ENCODE data around the gene ACAD10.
"Not testable (repeated sequence)": the region's sequence is repeated elsewhere in the genome, so short reads cannot be mapped to it uniquely, and the experiment has no call there.

ACAD10 gene

DNA sequence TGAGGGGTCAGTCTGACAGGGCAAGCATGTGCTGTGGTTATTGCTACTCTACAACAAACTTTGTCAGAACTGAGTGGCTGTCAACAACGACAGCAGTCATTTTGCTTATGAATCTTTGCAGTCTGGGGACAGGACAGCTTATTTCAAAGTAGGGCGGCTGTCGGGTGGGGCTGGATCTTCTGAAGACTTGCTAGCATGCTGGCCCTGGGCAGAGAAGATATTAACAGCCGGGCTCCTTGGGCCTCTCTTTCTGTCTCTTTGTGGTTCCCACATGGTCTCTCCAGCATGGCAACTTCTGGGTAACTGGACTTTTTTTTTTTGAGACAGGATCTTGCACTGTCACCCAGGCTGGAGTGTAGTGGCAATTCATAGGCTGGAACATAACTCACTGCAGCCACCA is 46.9 kb downstream of the ACAD10 start:
- H3K4me3 ChIP-seq (ENCODE audit: low read depth, low read length): no peak overlapping the region
- peaks cover 4% of the 10 kb centered on the region for H3K36me3 ChIP-seq (ENCODE audit: control insufficient read depth, insufficient read depth, low read length)

DNA sequence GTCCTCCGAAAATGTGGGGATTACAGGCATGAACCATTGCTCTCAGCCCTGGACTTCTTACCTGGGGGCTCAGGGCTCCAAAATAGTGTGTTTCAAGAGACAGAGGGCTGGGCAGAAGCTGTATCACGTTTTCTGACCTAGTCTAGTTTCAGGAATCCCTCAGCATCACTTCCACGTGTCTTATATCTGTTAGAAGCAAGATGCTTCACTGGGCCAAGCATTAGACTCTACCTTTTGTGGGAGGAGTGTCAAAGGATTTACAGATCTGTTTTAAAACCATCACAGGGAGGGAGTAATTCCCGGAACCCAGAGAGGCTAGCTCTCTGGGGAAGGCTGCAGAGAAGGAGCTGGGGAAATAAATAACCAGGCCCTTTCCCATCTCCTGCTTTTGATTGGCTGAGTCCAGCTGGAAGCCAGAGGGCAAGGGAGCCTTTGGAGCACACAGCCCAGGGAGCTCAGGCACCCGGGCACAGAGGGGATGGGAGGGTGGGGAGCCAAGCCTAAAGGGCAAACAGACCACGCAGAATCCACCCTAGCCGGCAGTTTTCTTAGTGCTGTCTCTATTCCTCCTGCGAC is 47.6 kb downstream of the ACAD10 start:
- no peaks in the 10 kb centered on the region for H3K36me3 ChIP-seq (ENCODE audit: control insufficient read depth, insufficient read depth, low read length)
- H3K4me3 ChIP-seq (ENCODE audit: low read depth, low read length): no peak overlapping the region
- H3K9ac ChIP-seq (ENCODE audit: low read depth, low read length): no peak overlapping the region
- no peaks in the 10 kb centered on the region for H3K4me1 ChIP-seq (ENCODE audit: control insufficient read depth, insufficient read depth, low read length)
- no peaks in the 10 kb centered on the region for H3K9me3 ChIP-seq (ENCODE audit: control insufficient read depth, insufficient read depth, low read length)
- H3K27me3 ChIP-seq (ENCODE audit: control insufficient read depth, insufficient read depth, low read length): no peaks in the 10 kb centered on the region

More for the DNA sequence above, 46.9 kb downstream of the ACAD10 start:
- Histone ChIP-seq H3K4me1 (ENCODE audit: control insufficient read depth, insufficient read depth, low read length) (no peaks in the 10 kb centered on the region), H3K27me3 (ENCODE audit: control insufficient read depth, insufficient read depth, low read length) (no peaks in the 10 kb centered on the region), H3K9me3 (ENCODE audit: control insufficient read depth, insufficient read depth, low read length) (no peaks in the 10 kb centered on the region), H3K9ac (ENCODE audit: low read depth, low read length) (no peak overlapping the region)

DNA sequence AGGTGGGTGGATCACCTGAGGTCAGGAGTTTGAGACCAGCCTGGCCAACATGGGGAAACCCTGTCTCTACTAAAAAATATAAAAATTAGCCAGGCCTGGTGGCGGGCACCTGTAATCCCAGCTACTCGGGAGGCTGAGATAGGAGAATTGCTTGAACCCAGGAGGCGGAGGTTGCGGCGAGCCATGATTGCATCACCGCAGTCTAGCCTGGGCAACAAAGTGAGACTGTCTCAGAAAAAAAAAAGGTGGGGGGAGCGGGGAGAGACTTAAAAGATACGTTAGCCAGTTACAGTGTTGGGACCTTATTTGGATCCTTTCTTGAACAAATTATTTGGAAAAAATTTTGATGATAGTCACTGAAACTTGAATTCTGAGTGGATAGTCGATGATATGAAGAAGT is 53.7 kb downstream of the ACAD10 start:
- not testable (repeated sequence) for H3K9ac ChIP-seq (ENCODE audit: low read depth, low read length); H3K9me3 ChIP-seq (ENCODE audit: control insufficient read depth, insufficient read depth, low read length); H3K36me3 ChIP-seq (ENCODE audit: control insufficient read depth, insufficient read depth, low read length); H3K4me3 ChIP-seq (ENCODE audit: low read depth, low read length); H3K27me3 ChIP-seq (ENCODE audit: control insufficient read depth, insufficient read depth, low read length); H3K4me1 ChIP-seq (ENCODE audit: control insufficient read depth, insufficient read depth, low read length)

DNA sequence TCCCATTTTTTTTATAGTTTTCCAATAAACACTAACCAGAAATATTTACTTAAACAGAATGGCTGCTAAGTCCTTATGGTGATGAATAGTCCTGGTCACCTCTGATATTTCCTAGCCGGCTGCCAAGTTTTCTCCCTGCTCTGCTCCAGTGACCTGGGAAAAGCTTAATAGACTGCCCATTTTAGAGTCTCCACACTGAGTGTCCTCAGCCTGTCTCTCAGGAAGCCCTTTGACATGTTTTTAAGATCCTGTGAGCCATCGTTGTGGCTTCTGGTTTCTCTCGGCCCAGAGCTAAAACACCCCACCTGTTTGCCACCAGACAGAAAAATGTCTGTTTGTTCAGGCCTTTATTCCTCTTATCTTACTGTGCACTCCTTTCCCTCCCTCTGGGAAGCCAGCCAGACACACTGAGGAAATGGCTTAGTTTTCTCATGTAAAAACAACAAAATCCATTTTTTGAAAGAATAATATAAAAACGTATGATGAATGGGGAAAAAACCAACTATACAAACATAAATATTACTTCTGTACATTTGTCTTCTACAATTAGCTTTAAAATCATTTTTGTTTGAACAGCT is 55.5 kb downstream of the ACAD10 start:
- H3K4me3 ChIP-seq (ENCODE audit: low read depth, low read length): no peak overlapping the region
- no peaks in the 10 kb centered on the region for H3K36me3 ChIP-seq (ENCODE audit: control insufficient read depth, insufficient read depth, low read length)
- no peaks in the 10 kb centered on the region for H3K27me3 ChIP-seq (ENCODE audit: control insufficient read depth, insufficient read depth, low read length)
- no peaks in the 10 kb centered on the region for H3K4me1 ChIP-seq (ENCODE audit: control insufficient read depth, insufficient read depth, low read length)
- H3K9me3 ChIP-seq (ENCODE audit: control insufficient read depth, insufficient read depth, low read length): no peaks in the 10 kb centered on the region
- no peak overlapping the region for H3K9ac ChIP-seq (ENCODE audit: low read depth, low read length)

DNA sequence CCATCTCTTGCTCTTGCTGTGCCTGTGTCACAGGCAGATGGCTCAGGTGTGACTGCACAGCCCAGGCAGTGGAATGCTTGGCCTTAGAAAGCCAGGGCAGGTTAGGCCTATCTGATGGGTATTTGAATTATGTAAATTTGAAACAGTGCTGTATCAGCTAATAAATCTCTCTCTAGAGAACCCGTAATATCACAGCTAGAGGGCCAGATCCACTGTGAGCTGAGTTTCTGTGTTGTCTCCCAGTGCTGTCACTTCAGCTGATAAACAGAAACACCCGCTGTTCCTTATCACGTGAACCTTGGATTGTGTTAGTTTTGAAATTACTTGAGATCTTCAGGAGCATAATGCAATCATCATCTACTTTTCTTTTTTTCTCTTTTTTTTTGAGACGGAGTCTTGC is 59.4 kb downstream of the ACAD10 start:
- H3K27me3 ChIP-seq (ENCODE audit: control insufficient read depth, insufficient read depth, low read length): no peaks in the 10 kb centered on the region
- H3K36me3 ChIP-seq (ENCODE audit: control insufficient read depth, insufficient read depth, low read length): peaks cover 7% of the 10 kb centered on the region
- no peak overlapping the region for H3K9ac ChIP-seq (ENCODE audit: low read depth, low read length)
- no peaks in the 10 kb centered on the region for H3K9me3 ChIP-seq (ENCODE audit: control insufficient read depth, insufficient read depth, low read length)
- no peak overlapping the region for H3K4me3 ChIP-seq (ENCODE audit: low read depth, low read length)
- no peaks in the 10 kb centered on the region for H3K4me1 ChIP-seq (ENCODE audit: control insufficient read depth, insufficient read depth, low read length)

DNA sequence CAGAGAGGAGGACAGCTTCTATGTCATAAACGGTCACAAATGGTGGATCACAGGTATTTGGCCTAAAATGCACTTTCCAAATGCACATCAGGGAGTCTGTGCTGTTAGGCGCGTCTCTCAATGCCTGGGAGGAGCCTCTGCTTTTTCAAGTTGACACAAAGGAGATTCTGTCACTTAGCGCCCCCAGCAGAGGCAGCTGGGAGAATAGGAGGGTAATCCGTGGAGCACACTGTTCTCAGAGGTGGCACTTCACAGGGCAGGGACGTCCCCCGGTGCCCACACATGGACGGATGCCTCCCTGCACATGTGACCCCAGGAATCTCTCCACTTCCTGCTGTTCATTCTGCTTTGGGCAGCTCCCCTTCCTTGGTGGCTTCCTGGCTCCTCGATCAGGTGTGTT is 61.5 kb downstream of the ACAD10 start:
- Histone ChIP-seq H3K4me1 (ENCODE audit: control insufficient read depth, insufficient read depth, low read length) (no peaks in the 10 kb centered on the region), H3K4me3 (ENCODE audit: low read depth, low read length) (no peak overlapping the region), H3K27me3 (ENCODE audit: control insufficient read depth, insufficient read depth, low read length) (no peaks in the 10 kb centered on the region), H3K9ac (ENCODE audit: low read depth, low read length) (no peak overlapping the region), H3K9me3 (ENCODE audit: control insufficient read depth, insufficient read depth, low read length) (no peaks in the 10 kb centered on the region), H3K36me3 (ENCODE audit: control insufficient read depth, insufficient read depth, low read length) (peaks cover 7% of the 10 kb centered on the region)

DNA sequence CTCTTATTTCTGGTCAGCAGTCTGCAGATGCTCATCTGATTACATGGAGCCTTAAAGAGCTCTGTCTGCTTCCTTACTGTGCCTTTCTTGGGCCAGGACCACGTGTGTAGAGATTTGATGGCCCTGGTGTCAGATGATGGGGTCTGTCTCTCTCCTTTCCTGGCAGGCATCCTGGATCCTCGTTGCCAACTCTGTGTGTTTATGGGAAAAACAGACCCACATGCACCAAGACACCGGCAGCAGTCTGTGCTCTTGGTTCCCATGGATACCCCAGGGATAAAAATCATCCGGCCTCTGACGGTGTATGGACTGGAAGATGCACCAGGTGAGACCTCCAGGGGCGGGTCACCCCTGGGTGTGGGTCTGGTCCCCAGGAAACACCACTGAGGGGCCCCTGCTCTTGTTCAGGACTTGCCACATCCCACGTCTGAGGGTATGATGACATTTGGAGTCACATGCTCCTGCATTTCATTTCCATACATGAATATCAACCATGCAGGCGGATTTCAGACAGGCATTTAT is 62.4 kb downstream of the ACAD10 start:
- Histone ChIP-seq H3K4me3 (ENCODE audit: low read depth, low read length) (no peak overlapping the region), H3K36me3 (ENCODE audit: control insufficient read depth, insufficient read depth, low read length) (peaks cover 7% of the 10 kb centered on the region), H3K4me1 (ENCODE audit: control insufficient read depth, insufficient read depth, low read length) (no peaks in the 10 kb centered on the region), H3K9me3 (ENCODE audit: control insufficient read depth, insufficient read depth, low read length) (no peaks in the 10 kb centered on the region), H3K9ac (ENCODE audit: low read depth, low read length) (no peak overlapping the region), H3K27me3 (ENCODE audit: control insufficient read depth, insufficient read depth, low read length) (no peaks in the 10 kb centered on the region)

DNA sequence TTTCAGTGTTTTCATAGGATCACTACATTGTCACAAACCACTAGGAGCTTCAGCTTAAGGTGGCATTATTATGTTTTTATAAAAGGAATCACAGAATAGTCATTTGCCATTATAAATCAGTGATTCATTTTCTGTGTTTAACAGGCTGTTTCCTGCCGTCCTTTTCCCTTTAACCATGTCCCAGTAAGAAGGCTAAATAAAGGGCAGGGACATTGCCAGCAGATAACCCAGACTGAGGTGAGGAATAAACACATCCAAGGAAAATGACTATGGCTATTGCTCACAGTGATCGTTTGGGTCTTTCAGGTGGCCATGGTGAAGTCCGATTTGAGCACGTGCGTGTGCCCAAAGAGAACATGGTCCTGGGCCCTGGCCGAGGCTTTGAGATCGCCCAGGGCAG is 63.0 kb downstream of the ACAD10 start:
- Histone ChIP-seq H3K4me1 (ENCODE audit: control insufficient read depth, insufficient read depth, low read length) (no peaks in the 10 kb centered on the region), H3K9me3 (ENCODE audit: control insufficient read depth, insufficient read depth, low read length) (no peaks in the 10 kb centered on the region), H3K9ac (ENCODE audit: low read depth, low read length) (no peak overlapping the region), H3K4me3 (ENCODE audit: low read depth, low read length) (no peak overlapping the region), H3K36me3 (ENCODE audit: control insufficient read depth, insufficient read depth, low read length) (peaks cover 7% of the 10 kb centered on the region), H3K27me3 (ENCODE audit: control insufficient read depth, insufficient read depth, low read length) (no peaks in the 10 kb centered on the region)

DNA sequence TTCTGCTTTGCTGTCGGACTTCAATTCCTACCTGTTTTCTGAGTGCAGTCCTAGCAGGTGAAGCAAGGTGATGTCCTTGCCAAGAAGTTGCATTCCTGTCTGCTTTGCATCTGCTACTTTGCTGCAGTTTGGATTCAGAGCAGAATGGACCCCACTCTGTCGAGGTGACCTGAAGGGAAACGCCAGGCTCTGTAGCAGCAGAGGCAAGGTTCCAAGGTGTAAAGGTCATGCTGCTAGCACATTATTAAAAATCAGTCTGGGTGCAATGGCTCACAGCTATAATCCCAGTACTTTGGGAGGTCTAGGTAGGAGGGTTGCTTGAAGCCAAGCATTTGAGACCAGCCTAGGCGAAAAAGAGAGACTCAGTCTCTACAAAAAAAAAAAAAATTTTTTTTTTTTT is 63.5 kb downstream of the ACAD10 start:
- H3K27me3 ChIP-seq (ENCODE audit: control insufficient read depth, insufficient read depth, low read length): no peaks in the 10 kb centered on the region
- H3K4me3 ChIP-seq (ENCODE audit: low read depth, low read length): no peak overlapping the region
- H3K36me3 ChIP-seq (ENCODE audit: control insufficient read depth, insufficient read depth, low read length): peaks cover 7% of the 10 kb centered on the region
- no peaks in the 10 kb centered on the region for H3K9me3 ChIP-seq (ENCODE audit: control insufficient read depth, insufficient read depth, low read length)
- no peaks in the 10 kb centered on the region for H3K4me1 ChIP-seq (ENCODE audit: control insufficient read depth, insufficient read depth, low read length)
- H3K9ac ChIP-seq (ENCODE audit: low read depth, low read length): no peak overlapping the region

DNA sequence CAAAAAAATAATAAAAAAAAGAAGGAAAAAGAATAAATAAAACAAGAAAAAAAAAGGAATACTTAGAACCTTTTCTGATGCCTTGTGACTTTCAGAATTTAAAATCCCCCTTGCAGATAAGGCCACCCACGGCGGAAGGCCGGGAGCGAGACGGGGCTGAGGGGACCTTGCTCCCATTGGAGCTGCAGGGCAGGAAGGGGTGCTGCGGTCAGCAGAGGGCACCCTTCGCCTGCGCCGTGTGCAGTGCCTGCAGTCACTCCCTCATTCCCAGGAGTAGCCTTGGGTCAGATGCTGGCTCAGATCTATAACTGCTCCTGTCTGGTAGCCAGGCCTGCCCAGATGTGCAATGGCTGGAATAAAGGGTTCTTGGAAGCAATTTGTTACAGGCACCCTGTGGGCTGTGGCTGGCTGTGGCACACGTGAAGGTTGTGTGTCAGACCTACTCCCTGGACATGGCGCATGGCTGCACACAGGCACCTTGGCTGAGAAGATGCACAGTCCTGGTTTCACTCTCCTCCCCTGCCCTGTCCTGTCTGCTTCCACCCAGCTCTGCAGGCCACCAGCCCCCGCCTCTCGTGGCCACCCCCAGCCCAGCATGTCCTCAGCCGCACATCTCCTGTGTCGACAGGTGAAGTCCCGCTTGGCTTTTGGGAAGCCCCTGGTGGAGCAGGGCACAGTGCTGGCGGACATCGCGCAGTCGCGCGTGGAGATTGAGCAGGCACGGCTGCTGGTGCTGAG is 67.5 kb downstream of the ACAD10 start:
- no peaks in the 10 kb centered on the region for H3K9me3 ChIP-seq (ENCODE audit: control insufficient read depth, insufficient read depth, low read length)
- no peak overlapping the region for H3K9ac ChIP-seq (ENCODE audit: low read depth, low read length)
- H3K27me3 ChIP-seq (ENCODE audit: control insufficient read depth, insufficient read depth, low read length): no peaks in the 10 kb centered on the region
- H3K4me1 ChIP-seq (ENCODE audit: control insufficient read depth, insufficient read depth, low read length): peaks cover 4% of the 10 kb centered on the region
- no peak overlapping the region for H3K4me3 ChIP-seq (ENCODE audit: low read depth, low read length)
- peaks cover 5% of the 10 kb centered on the region for H3K36me3 ChIP-seq (ENCODE audit: control insufficient read depth, insufficient read depth, low read length)

DNA sequence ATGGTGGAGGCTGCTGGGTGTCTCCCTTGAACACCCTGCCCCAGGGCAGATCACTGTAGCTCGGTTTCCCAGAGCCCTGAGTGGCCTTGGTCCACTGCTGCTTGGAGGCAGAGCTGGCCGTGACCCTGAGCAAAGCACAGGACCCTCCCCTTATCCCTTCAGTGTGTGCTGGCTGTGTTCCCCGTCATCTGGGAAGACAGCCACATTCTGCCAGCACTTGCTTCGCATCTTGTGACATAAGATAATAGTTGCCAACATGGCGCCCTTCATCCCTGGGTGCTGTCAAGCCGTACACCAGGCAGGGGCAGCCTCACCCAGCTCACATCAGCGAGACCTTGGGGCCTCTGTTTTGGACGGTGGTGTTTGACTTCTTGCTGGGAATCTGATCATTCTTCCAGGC is 68.8 kb downstream of the ACAD10 start:
- Histone ChIP-seq H3K4me1 (ENCODE audit: control insufficient read depth, insufficient read depth, low read length) (peaks cover 5% of the 10 kb centered on the region), H3K4me3 (ENCODE audit: low read depth, low read length) (no peak overlapping the region), H3K36me3 (ENCODE audit: control insufficient read depth, insufficient read depth, low read length) (peaks cover 2% of the 10 kb centered on the region), H3K9me3 (ENCODE audit: control insufficient read depth, insufficient read depth, low read length) (no peaks in the 10 kb centered on the region), H3K9ac (ENCODE audit: low read depth, low read length) (no peak overlapping the region), H3K27me3 (ENCODE audit: control insufficient read depth, insufficient read depth, low read length) (no peaks in the 10 kb centered on the region)

DNA sequence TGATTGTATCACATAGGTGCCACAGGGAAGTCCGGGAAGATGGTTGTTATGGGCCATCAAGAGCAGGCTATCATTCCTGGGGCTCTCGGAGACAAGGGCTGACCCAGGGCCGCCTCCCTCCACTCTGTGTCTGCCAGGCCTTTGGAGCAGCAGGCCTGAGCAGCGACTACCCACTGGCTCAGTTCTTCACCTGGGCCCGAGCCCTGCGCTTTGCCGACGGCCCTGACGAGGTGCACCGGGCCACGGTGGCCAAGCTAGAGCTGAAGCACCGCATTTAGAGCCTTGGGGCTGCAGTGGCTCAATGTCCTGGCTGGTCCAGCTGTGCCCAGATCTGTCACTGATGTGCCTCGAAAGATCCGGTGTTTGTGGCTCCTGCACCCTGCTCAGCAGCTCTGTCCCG is 70.3 kb downstream of the ACAD10 start:
- H3K36me3 ChIP-seq (ENCODE audit: control insufficient read depth, insufficient read depth, low read length): peaks cover 2% of the 10 kb centered on the region
- no peak overlapping the region for H3K4me3 ChIP-seq (ENCODE audit: low read depth, low read length)
- peaks cover 5% of the 10 kb centered on the region for H3K4me1 ChIP-seq (ENCODE audit: control insufficient read depth, insufficient read depth, low read length)
- no peaks in the 10 kb centered on the region for H3K9me3 ChIP-seq (ENCODE audit: control insufficient read depth, insufficient read depth, low read length)
- no peak overlapping the region for H3K9ac ChIP-seq (ENCODE audit: low read depth, low read length)
- no peaks in the 10 kb centered on the region for H3K27me3 ChIP-seq (ENCODE audit: control insufficient read depth, insufficient read depth, low read length)
